ENCODE measurements around the gene NPHP4.

- TF ChIP-seq, protein P1, sequence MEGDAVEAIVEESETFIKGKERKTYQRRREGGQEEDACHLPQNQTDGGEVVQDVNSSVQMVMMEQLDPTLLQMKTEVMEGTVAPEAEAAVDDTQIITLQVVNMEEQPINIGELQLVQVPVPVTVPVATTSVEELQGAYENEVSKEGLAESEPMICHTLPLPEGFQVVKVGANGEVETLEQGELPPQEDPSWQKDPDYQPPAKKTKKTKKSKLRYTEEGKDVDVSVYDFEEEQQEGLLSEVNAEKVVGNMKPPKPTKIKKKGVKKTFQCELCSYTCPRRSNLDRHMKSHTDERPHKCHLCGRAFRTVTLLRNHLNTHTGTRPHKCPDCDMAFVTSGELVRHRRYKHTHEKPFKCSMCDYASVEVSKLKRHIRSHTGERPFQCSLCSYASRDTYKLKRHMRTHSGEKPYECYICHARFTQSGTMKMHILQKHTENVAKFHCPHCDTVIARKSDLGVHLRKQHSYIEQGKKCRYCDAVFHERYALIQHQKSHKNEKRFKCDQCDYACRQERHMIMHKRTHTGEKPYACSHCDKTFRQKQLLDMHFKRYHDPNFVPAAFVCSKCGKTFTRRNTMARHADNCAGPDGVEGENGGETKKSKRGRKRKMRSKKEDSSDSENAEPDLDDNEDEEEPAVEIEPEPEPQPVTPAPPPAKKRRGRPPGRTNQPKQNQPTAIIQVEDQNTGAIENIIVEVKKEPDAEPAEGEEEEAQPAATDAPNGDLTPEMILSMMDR (IDR thresholded peaks at IDR 0.05): no peak
- TF ChIP-seq ZNF671 (CRISPR knock-in tag; IDR thresholded peaks at IDR 0.05) (no peak), ZNF138 (CRISPR knock-in tag; conservative IDR thresholded peaks at IDR 0.05) (no peak), CREM (CRISPR knock-in tag; IDR thresholded peaks at IDR 0.05) (no peak), TEAD4 (CRISPR knock-in tag; IDR thresholded peaks at IDR 0.05) (no peak)
- TF ChIP-seq, protein P2, sequence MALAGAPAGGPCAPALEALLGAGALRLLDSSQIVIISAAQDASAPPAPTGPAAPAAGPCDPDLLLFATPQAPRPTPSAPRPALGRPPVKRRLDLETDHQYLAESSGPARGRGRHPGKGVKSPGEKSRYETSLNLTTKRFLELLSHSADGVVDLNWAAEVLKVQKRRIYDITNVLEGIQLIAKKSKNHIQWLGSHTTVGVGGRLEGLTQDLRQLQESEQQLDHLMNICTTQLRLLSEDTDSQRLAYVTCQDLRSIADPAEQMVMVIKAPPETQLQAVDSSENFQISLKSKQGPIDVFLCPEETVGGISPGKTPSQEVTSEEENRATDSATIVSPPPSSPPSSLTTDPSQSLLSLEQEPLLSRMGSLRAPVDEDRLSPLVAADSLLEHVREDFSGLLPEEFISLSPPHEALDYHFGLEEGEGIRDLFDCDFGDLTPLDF (CRISPR knock-in tag; IDR thresholded peaks at IDR 0.05): no peak
Measured at GRCh38 chr1:5967351-5968160, 24.7 kb downstream of the NPHP4 start.
